ENCODE data around the gene CDRT15.

The CDRT15 gene

DNA sequence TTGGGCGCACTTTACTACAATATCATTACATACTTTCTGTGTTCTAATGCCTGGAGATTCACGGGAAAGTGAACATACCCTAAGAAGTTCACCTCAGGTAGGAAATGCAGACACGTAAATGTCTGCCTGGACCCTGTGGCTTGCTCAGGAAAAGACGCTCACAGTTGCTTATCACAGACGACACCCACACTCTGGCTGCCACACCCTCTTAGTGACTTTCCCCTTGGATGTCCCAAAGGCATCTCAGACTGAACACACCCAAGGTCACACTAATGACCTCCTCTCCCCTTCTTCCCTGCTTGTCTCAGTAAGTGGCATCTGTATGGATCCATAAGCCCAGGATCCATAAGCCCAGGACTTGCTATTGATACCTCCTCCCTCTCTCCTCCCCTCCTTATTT, 32.6 kb downstream of the CDRT15 start:
- ChIA-PET POLR2A (no interaction called here), CTCF (no interaction called here)
- Histone ChIP-seq H3K27ac (ENCODE audit: insufficient read depth in 1 of 2, low read depth in 1 of 2, low read length in 2 of 2, poor library complexity in 1 of 2, severe bottlenecking in 2 of 2) (no peak overlapping the region), H3K36me3 (ENCODE audit: control insufficient read depth in 4 of 4, insufficient read depth in 4 of 4, low read length in 3 of 4) (peaks cover 2 to 33% (median 11%) of the 10 kb centered on the region in 4 experiments), H3K4me3 (ENCODE audit: control insufficient read depth in 1 of 7, extremely low read depth in 1 of 7, insufficient read depth in 4 of 7, low read depth in 2 of 7, low read length in 6 of 7) (no peak overlapping the region), H3K4me1 (ENCODE audit: control extremely low read depth in 1 of 4, control insufficient read depth in 4 of 4, insufficient read depth in 4 of 4, low read length in 3 of 4) (peaks cover 0 to 19% (median 7%) of the 10 kb centered on the region in 4 experiments), H3K27me3 (replicated peaks in 2 of 5; ENCODE audit: control insufficient read depth in 4 of 5, insufficient read depth in 5 of 5, low read length in 4 of 5) (no peaks in the 10 kb centered on the region), H3K9me3 (ENCODE audit: control extremely low read depth in 1 of 5, control insufficient read depth in 4 of 5, insufficient read depth in 2 of 5, low read depth in 1 of 5, low read length in 4 of 5) (no peaks in the 10 kb centered on the region)
- DNase-seq, result no peak
- WGBS (ENCODE audit: insufficient coverage), result 78% methylated on average over 5 of the region's 5 CpGs

DNA sequence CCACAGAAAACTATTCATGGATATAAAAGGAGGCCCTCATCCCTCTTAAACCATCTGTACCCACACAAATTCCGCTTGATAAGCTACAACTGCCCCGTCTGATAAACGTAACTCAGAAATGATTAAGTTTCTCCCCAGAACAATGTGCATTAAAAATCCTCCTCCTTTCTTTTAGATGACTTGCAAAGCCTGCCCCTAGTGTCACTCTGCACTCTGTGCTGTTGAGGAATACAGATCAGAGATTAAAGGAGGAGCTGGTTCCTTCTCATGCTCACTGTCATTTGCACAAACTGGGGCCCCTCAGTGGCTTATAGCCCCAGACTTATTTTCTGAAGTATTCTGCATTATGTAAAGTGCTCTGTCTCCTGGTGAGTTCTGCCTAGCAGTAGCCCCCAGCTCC, 33.3 kb downstream of the CDRT15 start:
- Histone ChIP-seq H3K36me3 (ENCODE audit: control insufficient read depth in 4 of 4, insufficient read depth in 4 of 4, low read length in 3 of 4) (peaks cover 2 to 28% (median 10%) of the 10 kb centered on the region in 4 experiments), H3K27ac (ENCODE audit: insufficient read depth in 1 of 2, low read depth in 1 of 2, low read length in 2 of 2, poor library complexity in 1 of 2, severe bottlenecking in 2 of 2) (no peak overlapping the region), H3K27me3 (replicated peaks in 2 of 5; ENCODE audit: control insufficient read depth in 4 of 5, insufficient read depth in 5 of 5, low read length in 4 of 5) (no peaks in the 10 kb centered on the region), H3K9me3 (ENCODE audit: control extremely low read depth in 1 of 5, control insufficient read depth in 4 of 5, insufficient read depth in 2 of 5, low read depth in 1 of 5, low read length in 4 of 5) (no peaks in the 10 kb centered on the region), H3K4me1 (ENCODE audit: control extremely low read depth in 1 of 4, control insufficient read depth in 4 of 4, insufficient read depth in 4 of 4, low read length in 3 of 4) (peaks cover 0 to 21% (median 7%) of the 10 kb centered on the region in 4 experiments), H3K4me3 (ENCODE audit: control insufficient read depth in 1 of 7, extremely low read depth in 1 of 7, insufficient read depth in 4 of 7, low read depth in 2 of 7, low read length in 6 of 7) (no peak overlapping the region)
- peak in 1 of 3 donors; percentile 32 for DNase-seq
- 96% methylated on average over 3 of the region's 3 CpGs for WGBS (ENCODE audit: insufficient coverage)
- CTCF ChIA-PET, result interaction anchor here (0.6 to 0.7 kb wide), 2 partner anchors 10 to 37 kb away, joined by 3 read pairs; no protein-coding TSS in a partner anchor
- POLR2A ChIA-PET, result no interaction called here

- H3K27ac ChIP-seq (ENCODE audit: insufficient read depth in 1 of 2, low read depth in 1 of 2, low read length in 2 of 2, poor library complexity in 1 of 2, severe bottlenecking in 2 of 2), result no peak overlapping the region
- DNase-seq, result no peak
- 94% methylated on average over 6 of the region's 10 CpGs for WGBS (ENCODE audit: insufficient coverage)
- H3K27me3 ChIP-seq (replicated peaks in 2 of 5; ENCODE audit: control insufficient read depth in 4 of 5, insufficient read depth in 5 of 5, low read length in 4 of 5), result peaks cover 0 to under 1% (median 0%) of the 10 kb centered on the region in 5 experiments
- ChIA-PET CTCF (interaction anchor here (0.6 to 0.7 kb wide), 2 partner anchors 11 to 36 kb away, joined by 3 read pairs; no protein-coding TSS in a partner anchor), POLR2A (no interaction called here)
- peaks cover 0 to 21% (median 7%) of the 10 kb centered on the region in 4 experiments for H3K4me1 ChIP-seq (ENCODE audit: control extremely low read depth in 1 of 4, control insufficient read depth in 4 of 4, insufficient read depth in 4 of 4, low read length in 3 of 4)
- H3K9me3 ChIP-seq (ENCODE audit: control extremely low read depth in 1 of 5, control insufficient read depth in 4 of 5, insufficient read depth in 2 of 5, low read depth in 1 of 5, low read length in 4 of 5), result no peaks in the 10 kb centered on the region
- H3K36me3 ChIP-seq (ENCODE audit: control insufficient read depth in 4 of 4, insufficient read depth in 4 of 4, low read length in 3 of 4), result peaks cover 2 to 33% (median 9%) of the 10 kb centered on the region in 4 experiments
- no peak overlapping the region for H3K4me3 ChIP-seq (ENCODE audit: control insufficient read depth in 1 of 7, extremely low read depth in 1 of 7, insufficient read depth in 4 of 7, low read depth in 2 of 7, low read length in 6 of 7)
Measured at GRCh38 chr17:14202388-14203166, 34.1 kb downstream of the CDRT15 start.

DNA sequence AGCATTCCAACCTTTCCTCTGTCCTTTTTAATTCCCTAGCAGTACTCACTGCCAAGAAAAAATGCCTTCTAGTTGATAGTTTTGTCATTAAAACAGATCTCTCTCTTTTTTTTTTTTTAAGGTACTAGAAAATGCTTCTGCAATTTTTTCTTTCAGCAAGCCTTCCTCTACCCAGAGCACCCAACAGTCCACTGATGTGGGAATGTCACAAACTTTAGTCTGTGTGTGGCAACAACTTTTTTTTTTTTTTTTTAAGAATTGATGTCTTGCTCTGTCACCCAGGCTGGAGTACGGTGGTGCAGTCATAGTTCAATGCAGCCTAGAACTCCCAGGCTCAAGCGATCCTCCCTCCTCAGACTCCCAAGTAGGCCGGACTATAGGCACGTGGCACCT, 34.7 kb downstream of the CDRT15 start:
- H3K27ac ChIP-seq (ENCODE audit: insufficient read depth in 1 of 2, low read depth in 1 of 2, low read length in 2 of 2, poor library complexity in 1 of 2, severe bottlenecking in 2 of 2), result no peak overlapping the region

GRCh38 chr17:14201021-14201987, 35.4 kb downstream of the CDRT15 start:
- 72% methylated on average over 7 of the region's 10 CpGs for WGBS (ENCODE audit: insufficient coverage)

More for the DNA sequence above, 34.7 kb downstream of the CDRT15 start:
- no peak for DNase-seq
- Histone ChIP-seq H3K4me1 (ENCODE audit: control extremely low read depth in 1 of 4, control insufficient read depth in 4 of 4, insufficient read depth in 4 of 4, low read length in 3 of 4) (peaks cover 0 to 21% (median 7%) of the 10 kb centered on the region in 4 experiments), H3K9me3 (ENCODE audit: control extremely low read depth in 1 of 5, control insufficient read depth in 4 of 5, insufficient read depth in 2 of 5, low read depth in 1 of 5, low read length in 4 of 5) (no peaks in the 10 kb centered on the region), H3K27me3 (replicated peaks in 2 of 5; ENCODE audit: control insufficient read depth in 4 of 5, insufficient read depth in 5 of 5, low read length in 4 of 5) (peaks cover 0 to 2% (median 0%) of the 10 kb centered on the region in 5 experiments), H3K36me3 (ENCODE audit: control insufficient read depth in 4 of 4, insufficient read depth in 4 of 4, low read length in 3 of 4) (peaks cover 2 to 27% (median 8%) of the 10 kb centered on the region in 4 experiments), H3K4me3 (ENCODE audit: control insufficient read depth in 1 of 7, extremely low read depth in 1 of 7, insufficient read depth in 4 of 7, low read depth in 2 of 7, low read length in 6 of 7) (no peak overlapping the region)
- ChIA-PET POLR2A (no interaction called here), CTCF (no interaction called here)
- 87% methylated on average over 2 of the region's 4 CpGs for WGBS (ENCODE audit: insufficient coverage)

GRCh38 chr17:14200354-14200753, 36.3 kb downstream of the CDRT15 start:
- DNase-seq, result no peak
- 100% methylated on average over 2 of the region's 4 CpGs for WGBS (ENCODE audit: insufficient coverage)
- POLR2A ChIA-PET, result no interaction called here
- no peaks in the 10 kb centered on the region for H3K9me3 ChIP-seq (ENCODE audit: control extremely low read depth in 1 of 5, control insufficient read depth in 4 of 5, insufficient read depth in 2 of 5, low read depth in 1 of 5, low read length in 4 of 5)
- H3K27me3 ChIP-seq (replicated peaks in 2 of 5; ENCODE audit: control insufficient read depth in 4 of 5, insufficient read depth in 5 of 5, low read length in 4 of 5), result peaks cover 0 to 2% (median 0%) of the 10 kb centered on the region in 5 experiments
- CTCF ChIA-PET, result no interaction called here
- H3K27ac ChIP-seq (ENCODE audit: insufficient read depth in 1 of 2, low read depth in 1 of 2, low read length in 2 of 2, poor library complexity in 1 of 2, severe bottlenecking in 2 of 2), result no peak overlapping the region
- peaks cover 2 to 20% (median 5%) of the 10 kb centered on the region in 4 experiments for H3K36me3 ChIP-seq (ENCODE audit: control insufficient read depth in 4 of 4, insufficient read depth in 4 of 4, low read length in 3 of 4)
- H3K4me1 ChIP-seq (ENCODE audit: control extremely low read depth in 1 of 4, control insufficient read depth in 4 of 4, insufficient read depth in 4 of 4, low read length in 3 of 4), result peaks cover 3 to 28% (median 7%) of the 10 kb centered on the region in 4 experiments
- no peak overlapping the region for H3K4me3 ChIP-seq (ENCODE audit: control insufficient read depth in 1 of 7, extremely low read depth in 1 of 7, insufficient read depth in 4 of 7, low read depth in 2 of 7, low read length in 6 of 7)

More at GRCh38 chr17:14201021-14201987, 35.4 kb downstream of the CDRT15 start:
- H3K27me3 ChIP-seq (replicated peaks in 2 of 5; ENCODE audit: control insufficient read depth in 4 of 5, insufficient read depth in 5 of 5, low read length in 4 of 5), result peaks cover 0 to 2% (median 0%) of the 10 kb centered on the region in 5 experiments
- peaks cover 2 to 21% (median 6%) of the 10 kb centered on the region in 4 experiments for H3K36me3 ChIP-seq (ENCODE audit: control insufficient read depth in 4 of 4, insufficient read depth in 4 of 4, low read length in 3 of 4)
- H3K4me1 ChIP-seq (ENCODE audit: control extremely low read depth in 1 of 4, control insufficient read depth in 4 of 4, insufficient read depth in 4 of 4, low read length in 3 of 4), result peaks cover 3 to 22% (median 7%) of the 10 kb centered on the region in 4 experiments
- no peak overlapping the region for H3K27ac ChIP-seq (ENCODE audit: insufficient read depth in 1 of 2, low read depth in 1 of 2, low read length in 2 of 2, poor library complexity in 1 of 2, severe bottlenecking in 2 of 2)
- H3K4me3 ChIP-seq (ENCODE audit: control insufficient read depth in 1 of 7, extremely low read depth in 1 of 7, insufficient read depth in 4 of 7, low read depth in 2 of 7, low read length in 6 of 7), result no peak overlapping the region
- CTCF ChIA-PET, result interaction anchor here (0.6 kb wide), 1 partner anchor 118 kb away, joined by 3 read pairs; no protein-coding TSS in a partner anchor
- DNase-seq, result no peak
- POLR2A ChIA-PET, result no interaction called here
- H3K9me3 ChIP-seq (ENCODE audit: control extremely low read depth in 1 of 5, control insufficient read depth in 4 of 5, insufficient read depth in 2 of 5, low read depth in 1 of 5, low read length in 4 of 5), result no peaks in the 10 kb centered on the region

Data from common myeloid progenitor, CD34-positive (primary cell).